Aorta (tissue), 5 donors: ENCODE data around the gene PTPN5. TPM values are rescaled to one million over a fixed set of nuclear protein-coding genes. Genes with fewer than 3 reads are reported as not detected.

Experiments used
- ATAC-seq: fragments of 200-7000 bp; cut with Tn5 transposase; one replicate; pipeline ENCODE4 v1.9.1; 2022; ENCODE audit warnings: moderate library complexity; ENCODE audit not compliant: low FRiP score
- DNase-seq, 2 donors: peaks; one replicate each; pipeline ENCODE4 v3.0.0-alpha.2; 2020
- H3K27ac ChIP-seq, 2 donors: one replicate each; pipeline ENCODE4 v1.5.1; 2013; ENCODE audit warnings: low read length in 2 of 2, mild to moderate bottlenecking in 2 of 2, moderate library complexity in 2 of 2, control low read depth in 1 of 2, inconsistent platforms in 1 of 2, low read depth in 1 of 2
- H3K27me3 ChIP-seq, 2 donors: one replicate each; pipeline ENCODE4 v1.6.1; 2013; ENCODE audit warnings: control low read depth in 1 of 2, low read length in 1 of 2, mild to moderate bottlenecking in 1 of 2, moderate library complexity in 1 of 2; ENCODE audit not compliant: insufficient read depth in 2 of 2, control insufficient read depth in 1 of 2
- H3K36me3 ChIP-seq, 2 donors: one replicate each; pipeline ENCODE4 v1.6.1; 2013; ENCODE audit warnings: control low read depth in 1 of 2, low read length in 1 of 2, mild to moderate bottlenecking in 1 of 2; ENCODE audit not compliant: insufficient read depth in 2 of 2, control insufficient read depth in 1 of 2
- H3K4me1 ChIP-seq, 2 donors: one replicate each; pipeline ENCODE4 v1.6.1; 2013; ENCODE audit warnings: low read length in 2 of 2, control low read depth in 1 of 2, mild to moderate bottlenecking in 1 of 2, moderate library complexity in 1 of 2; ENCODE audit not compliant: insufficient read depth in 2 of 2, control insufficient read depth in 1 of 2
- H3K4me3 ChIP-seq, 2 donors: one replicate each; pipeline ENCODE4 v1.5.1; 2013; ENCODE audit warnings: low read length in 2 of 2, control low read depth in 1 of 2, mild to moderate bottlenecking in 1 of 2
- H3K9me3 ChIP-seq: one replicate; pipeline ENCODE4 v1.6.1; 2013; ENCODE audit warnings: mild to moderate bottlenecking, low read length; ENCODE audit not compliant: control insufficient read depth
- WGBS, 2 donors: extraction: QIAGEN DNeasy Blood & Tissue Kit; methylation state at CpG; one replicate each; pipeline ENCODE4 v1.1.7; 2013; 5-methylcytosine and 5-hydroxymethylcytosine counted together
- intact Hi-C, 2 donors: fragments of 100-400 bp; cut with DNase I; formaldehyde crosslinking; loops; one replicate each; pipeline versions ENCODE4 v1.14.2 to v1.15.0; 2022
- polyA plus RNA-seq, 2 donors: library from polyadenylated mRNA; stranded (reverse); fragments of 200-250 nt; gene quantifications; one replicate each; pipeline ENCODE4 v1.2.3, GENCODE V29; 2013
- total RNA-seq, 2 donors: library from RNA; stranded (reverse); fragmentation: NEBNext Ultra II Directional; extraction: Animal tissue kit (Norgen Biotek cat#: 25700); gene quantifications; one replicate each; pipeline ENCODE4 v1.2.1, GENCODE V29; 2021
- donor health status: healthy with polysubstance abuse.
- donor health status: Bipolar disorder and iron deficiency.
- donor health status: DM: no; HTN: no; CAD: no.
- donor health status: DM: no; HTN: no; CAD: no.
- donor health status: DM: yes; HTN: yes; CAD: no.

Gene PTPN5
- total and polyA plus RNA-seq, 4 donors = 1.5 to 2.1 TPM; not detected in 2

DNA sequence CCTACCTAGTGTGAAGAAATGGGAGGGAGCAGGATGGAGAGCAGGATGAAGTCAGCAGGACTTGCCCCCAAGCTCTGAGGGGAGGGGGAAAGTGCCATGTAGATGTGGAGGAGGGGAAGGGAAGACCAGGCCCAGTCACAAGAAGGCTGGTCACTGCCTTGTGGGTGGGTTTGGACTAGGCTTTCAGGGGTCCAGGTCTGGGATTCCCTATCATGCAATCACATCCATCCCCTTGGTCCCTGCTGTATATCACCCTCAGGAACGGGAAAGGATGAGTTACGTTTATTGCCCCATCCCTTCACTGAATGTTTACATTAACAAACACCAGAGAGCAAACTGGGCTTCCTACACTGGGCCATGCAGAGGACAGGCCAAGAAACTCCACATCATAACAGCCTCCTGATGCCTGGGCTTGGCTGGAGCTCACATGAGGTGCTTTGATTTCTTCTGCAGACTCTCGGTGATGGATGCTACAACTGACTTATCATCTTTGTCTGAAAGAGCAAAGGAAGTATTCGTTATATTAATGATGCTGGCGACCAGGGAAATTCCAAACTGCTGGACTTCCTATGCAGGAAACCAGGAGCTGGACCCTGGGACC, 87.5 kb downstream of the PTPN5 start:
- DNase-seq (no peak), ATAC-seq (no peak)
- Histone ChIP-seq H3K27me3 (no peaks in the 10 kb centered on the region), H3K4me3 (no peak overlapping the region), H3K9me3 (no peaks in the 10 kb centered on the region), H3K36me3 (no peaks in the 10 kb centered on the region), H3K4me1 (no peaks in the 10 kb centered on the region), H3K27ac (no peak overlapping the region)
- intact Hi-C loops = no loop called here
- WGBS, 2 donors = 94 to 95% methylated on average over 5 of the region's 5 CpGs

DNA sequence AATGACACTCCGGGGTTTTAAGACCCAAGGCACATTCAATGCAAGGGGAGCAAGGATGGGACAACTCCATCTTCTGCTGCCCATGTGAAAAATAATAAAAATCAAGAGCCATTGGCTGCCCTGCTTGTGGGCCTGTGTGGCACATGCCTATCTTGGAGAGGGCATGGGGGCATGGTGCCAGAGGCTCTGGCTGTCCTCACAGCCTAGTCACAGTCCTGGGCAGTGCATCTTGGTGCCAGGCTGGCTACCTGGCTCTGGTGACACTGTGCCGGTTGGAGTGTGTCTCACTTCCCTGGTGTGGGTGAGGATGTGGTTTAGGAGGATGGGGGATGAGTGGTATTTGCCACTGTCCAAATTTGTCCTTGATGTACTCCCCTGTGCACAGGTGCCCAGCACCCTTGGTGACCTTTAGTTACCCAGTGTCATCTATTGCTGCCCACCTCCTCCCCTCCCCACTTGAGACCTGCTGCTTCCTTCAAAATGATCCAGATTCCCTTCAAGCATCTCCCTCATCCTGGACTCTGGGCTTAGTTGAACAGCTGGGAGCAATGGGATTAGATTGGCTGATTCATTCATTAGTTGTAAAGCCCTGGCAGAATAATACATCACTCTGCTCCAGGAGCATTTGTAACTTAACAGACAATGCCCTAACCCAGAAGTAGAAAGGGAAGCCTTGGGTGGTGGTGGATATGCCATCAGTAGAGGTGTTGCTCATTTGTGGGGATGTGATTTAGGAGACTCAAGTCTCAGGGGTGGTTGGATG, 88.4 kb downstream of the PTPN5 start:
- WGBS, 2 donors = 40 to 88% methylated on average over 2 of the region's 2 CpGs
- no peaks in the 10 kb centered on the region for H3K27me3 ChIP-seq
- no peaks in the 10 kb centered on the region for H3K36me3 ChIP-seq
- no peak for ATAC-seq
- H3K4me1 ChIP-seq = no peaks in the 10 kb centered on the region
- no peak for DNase-seq
- H3K9me3 ChIP-seq = no peaks in the 10 kb centered on the region
- intact Hi-C loops = no loop called here
- H3K27ac ChIP-seq = no peak overlapping the region
- no peak overlapping the region for H3K4me3 ChIP-seq

DNA sequence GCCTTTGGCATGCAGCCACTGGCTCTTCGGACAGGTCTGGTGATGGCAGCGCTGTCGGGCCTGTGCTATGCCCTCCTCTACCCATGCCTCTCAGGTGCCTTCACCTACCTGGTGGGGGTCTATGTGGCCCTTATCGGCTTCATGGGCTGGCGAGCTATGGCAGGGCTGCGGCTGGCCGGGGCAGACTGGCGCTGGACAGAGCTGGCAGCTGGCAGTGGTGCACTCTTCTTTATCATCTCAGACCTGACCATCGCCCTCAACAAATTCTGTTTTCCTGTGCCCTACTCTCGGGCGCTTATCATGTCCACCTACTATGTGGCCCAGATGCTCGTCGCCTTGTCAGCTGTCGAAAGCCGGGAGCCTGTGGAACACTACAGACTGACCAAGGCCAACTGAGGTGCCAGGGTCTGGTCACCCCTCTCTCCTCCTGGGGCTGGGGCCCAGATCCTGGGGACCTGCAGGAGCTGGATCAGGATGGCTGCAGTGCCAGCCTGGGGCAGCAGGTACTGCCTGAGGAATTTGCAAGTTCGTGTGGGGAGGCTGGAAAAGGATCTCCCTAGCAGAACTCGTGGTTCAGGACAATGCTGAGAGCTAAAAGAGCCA, 89.9 kb downstream of the PTPN5 start:
- no peak for DNase-seq
- H3K4me3 ChIP-seq = no peak overlapping the region
- intact Hi-C loops = no loop called here

DNA sequence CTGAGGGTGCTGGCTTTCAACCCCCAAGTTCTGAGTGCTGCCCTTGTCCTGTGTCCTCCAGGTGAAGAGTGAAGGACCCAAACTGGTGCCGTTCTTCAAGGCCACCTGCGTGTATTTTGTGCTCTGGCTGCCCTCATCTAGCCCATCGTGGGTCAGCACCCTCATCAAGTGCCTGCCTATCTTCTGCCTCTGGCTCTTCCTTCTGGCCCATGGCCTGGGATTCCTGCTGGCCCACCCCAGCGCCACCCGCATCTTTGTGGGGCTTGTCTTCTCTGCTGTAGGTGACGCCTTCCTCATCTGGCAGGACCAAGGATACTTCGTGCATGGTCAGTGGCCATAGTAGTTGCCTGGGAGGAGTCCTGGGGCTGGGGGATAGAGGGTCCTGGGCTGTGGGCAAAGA, 90.7 kb downstream of the PTPN5 start:
- intact Hi-C loops = no loop called here
- Histone ChIP-seq H3K36me3 (no peaks in the 10 kb centered on the region), H3K4me1 (no peaks in the 10 kb centered on the region), H3K27ac (no peak overlapping the region), H3K27me3 (no peaks in the 10 kb centered on the region), H3K4me3 (no peak overlapping the region), H3K9me3 (no peaks in the 10 kb centered on the region)
- ATAC-seq = no peak
- WGBS, 2 donors = 95 to 96% methylated on average over 7 of the region's 7 CpGs
- DNase-seq = no peak

More for the DNA sequence above, 89.9 kb downstream of the PTPN5 start:
- H3K27me3 ChIP-seq = no peaks in the 10 kb centered on the region
- no peaks in the 10 kb centered on the region for H3K4me1 ChIP-seq
- no peaks in the 10 kb centered on the region for H3K36me3 ChIP-seq
- no peaks in the 10 kb centered on the region for H3K9me3 ChIP-seq
- 93 to 97% methylated on average over 17 of the region's 17 CpGs for WGBS, 2 donors
- no peak overlapping the region for H3K27ac ChIP-seq
- no peak for ATAC-seq

DNA sequence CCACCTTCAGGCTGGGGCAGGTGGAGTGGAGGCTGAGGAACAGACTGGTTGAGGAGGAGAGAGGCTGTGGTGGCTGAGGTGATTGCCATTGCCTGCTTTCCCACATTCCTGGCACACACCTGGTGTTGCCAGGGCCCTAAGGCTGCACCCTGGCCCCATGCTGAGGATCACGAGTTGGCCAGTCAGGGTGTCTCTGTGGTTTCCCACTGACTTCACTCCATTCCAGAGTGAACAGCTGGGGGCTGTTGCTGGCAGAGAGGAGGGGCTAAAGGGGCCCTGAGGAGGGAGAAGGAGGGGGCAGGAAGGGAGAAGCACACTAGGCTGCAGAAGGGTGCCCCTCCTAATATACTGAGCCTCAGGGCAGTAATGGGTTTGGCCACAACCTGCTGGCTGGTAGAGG, 91.2 kb downstream of the PTPN5 start:
- no peak for ATAC-seq
- Histone ChIP-seq H3K36me3 (no peaks in the 10 kb centered on the region), H3K27ac (no peak overlapping the region), H3K4me1 (no peaks in the 10 kb centered on the region), H3K4me3 (no peak overlapping the region), H3K27me3 (no peaks in the 10 kb centered on the region), H3K9me3 (no peaks in the 10 kb centered on the region)
- intact Hi-C loops = no loop called here
- no peak for DNase-seq
- WGBS, 2 donors = 75 to 86% methylated on average over 1 of the region's 1 CpG

DNA sequence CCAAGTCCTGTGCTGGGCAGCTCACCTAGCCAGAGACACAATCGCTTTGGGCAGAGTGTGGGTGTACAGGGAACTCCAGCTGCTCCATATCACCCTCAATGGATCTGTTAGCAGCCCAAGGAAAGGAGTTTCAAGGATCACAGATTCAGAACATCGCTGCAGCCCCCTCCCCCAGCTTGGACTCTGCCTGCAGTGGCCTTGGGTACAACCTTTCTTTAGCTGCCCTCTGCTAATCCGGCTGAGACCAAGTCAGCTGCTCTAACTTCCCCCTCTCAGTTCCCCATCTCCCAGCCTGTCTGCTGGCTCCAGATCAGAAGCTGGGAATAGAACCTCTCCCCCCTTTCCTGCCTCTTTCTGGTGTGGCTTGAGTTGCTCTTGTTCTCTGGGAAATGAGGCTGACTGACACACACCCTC, 91.7 kb downstream of the PTPN5 start:
- no peak overlapping the region for H3K27ac ChIP-seq
- 71 to 73% methylated on average over 3 of the region's 3 CpGs for WGBS, 2 donors
- H3K36me3 ChIP-seq = no peaks in the 10 kb centered on the region
- H3K4me3 ChIP-seq = no peak overlapping the region
- H3K4me1 ChIP-seq = no peaks in the 10 kb centered on the region
- H3K27me3 ChIP-seq = no peaks in the 10 kb centered on the region
- no peaks in the 10 kb centered on the region for H3K9me3 ChIP-seq
- DNase-seq = peak in 1 of 2 donors; percentile 73
- no peak for ATAC-seq
- intact Hi-C loops = loop anchor here (5.0 kb wide), 2 partner anchors 68 to 113 kb away; partner anchors contain the start of genes SPTY2D1 (in 1 of the 2) and UEVLD (in 1 of the 2)

DNA sequence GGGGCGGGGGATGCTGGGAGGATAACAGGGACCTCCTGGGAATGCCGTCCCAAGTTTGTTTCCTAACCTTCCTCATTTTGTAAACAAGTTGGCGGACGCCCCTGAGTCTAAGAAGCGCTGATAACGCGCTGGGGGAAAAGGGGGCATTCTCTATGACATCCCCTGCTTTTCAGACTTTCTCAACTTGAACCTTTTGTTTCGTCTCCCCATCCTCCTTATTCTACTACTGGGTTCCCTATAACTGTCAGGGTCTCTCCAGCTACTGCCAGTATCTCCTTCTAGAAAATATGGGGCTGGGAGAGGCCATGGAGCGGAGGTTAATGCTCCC, 92.4 kb downstream of the PTPN5 start:
- Histone ChIP-seq H3K4me3 (peak overlapping the region; percentile 61 to 69), H3K27me3 (no peaks in the 10 kb centered on the region), H3K4me1 (no peaks in the 10 kb centered on the region), H3K9me3 (no peaks in the 10 kb centered on the region), H3K36me3 (no peaks in the 10 kb centered on the region), H3K27ac (no peak overlapping the region)
- ATAC-seq (no peak), DNase-seq (no peak)
- WGBS, 2 donors = 10 to 12% methylated on average over 9 of the region's 9 CpGs
- intact Hi-C loops = loop anchor here (5.0 kb wide), 2 partner anchors 67 to 112 kb away; partner anchors contain the start of genes SPTY2D1 (in 1 of the 2) and UEVLD (in 1 of the 2)

DNA sequence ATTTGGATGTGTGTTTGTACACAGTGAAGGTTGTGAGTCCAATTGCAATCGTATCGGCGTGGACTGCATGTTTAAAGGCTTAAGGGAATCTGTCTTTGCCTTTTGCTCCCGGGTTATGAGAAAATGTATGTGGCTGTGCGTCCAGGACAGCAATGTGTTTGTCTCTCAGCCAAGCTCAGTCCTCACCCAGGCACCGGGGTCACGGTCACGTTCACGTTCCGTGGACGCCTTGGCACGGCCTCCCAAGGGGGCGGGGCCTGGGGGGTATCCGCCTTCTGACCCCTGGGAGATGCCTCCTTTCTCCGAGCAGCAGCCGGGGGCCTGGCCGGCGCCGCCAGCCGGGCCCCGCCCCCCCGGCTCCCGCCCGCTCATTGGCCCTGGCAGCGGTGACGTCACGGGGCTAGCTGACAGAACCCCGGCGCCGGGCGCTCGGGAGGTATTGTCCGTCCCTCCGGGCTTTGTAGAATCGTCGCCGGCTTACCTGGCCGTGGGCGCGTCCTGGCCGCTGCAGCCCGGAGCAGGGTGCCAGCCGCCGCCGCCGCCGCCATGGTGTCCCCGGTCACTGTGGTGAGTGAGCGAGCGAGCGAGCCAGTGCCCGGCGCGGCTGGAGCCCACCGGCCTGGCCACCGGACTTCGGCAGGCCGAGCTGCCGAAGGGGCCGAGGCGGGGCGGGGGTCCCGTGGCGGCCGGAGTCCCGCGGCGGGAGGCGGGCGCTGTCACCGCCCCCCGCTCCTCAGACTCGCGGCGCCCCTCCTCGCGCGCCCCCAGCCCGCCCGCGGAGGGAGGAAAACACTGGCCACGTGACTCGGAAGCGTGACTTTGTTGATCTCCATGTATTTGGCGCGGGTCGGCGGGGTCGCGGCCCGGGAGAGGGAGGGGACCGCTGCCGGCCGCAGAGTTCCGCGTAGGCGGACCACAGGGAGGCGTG, 93.0 kb downstream of the PTPN5 start, which contains the start of gene TMEM86A:
TSS of gene TMEM86A (plus strand) at position 439 of the 928 bp plus-strand sequence. CDS start at position 547, 108 bp downstream.
- Histone ChIP-seq H3K9me3 (no peaks in the 10 kb centered on the region), H3K36me3 (no peaks in the 10 kb centered on the region), H3K27me3 (no peaks in the 10 kb centered on the region), H3K4me1 (no peaks in the 10 kb centered on the region), H3K27ac (no peak within 1 kb of the TSS), H3K4me3 (peak within 1 kb of the TSS; percentile 61 to 69)
- intact Hi-C loops = loop anchor here (5.0 kb wide), 2 partner anchors 66 to 111 kb away; partner anchors contain the start of genes SPTY2D1 (in 1 of the 2) and UEVLD (in 1 of the 2)
- 1% methylated on average over 81 to 98 of the region's 98 CpGs for WGBS, 2 donors
- peak; percentile 96 to 97 for DNase-seq
- peak; percentile 94 for ATAC-seq
